ENCODE data around the gene C7.
"Not testable (repeated sequence)": the region's sequence is repeated elsewhere in the genome, so short reads cannot be mapped to it uniquely, and the experiment has no call there.

C7 gene

DNA sequence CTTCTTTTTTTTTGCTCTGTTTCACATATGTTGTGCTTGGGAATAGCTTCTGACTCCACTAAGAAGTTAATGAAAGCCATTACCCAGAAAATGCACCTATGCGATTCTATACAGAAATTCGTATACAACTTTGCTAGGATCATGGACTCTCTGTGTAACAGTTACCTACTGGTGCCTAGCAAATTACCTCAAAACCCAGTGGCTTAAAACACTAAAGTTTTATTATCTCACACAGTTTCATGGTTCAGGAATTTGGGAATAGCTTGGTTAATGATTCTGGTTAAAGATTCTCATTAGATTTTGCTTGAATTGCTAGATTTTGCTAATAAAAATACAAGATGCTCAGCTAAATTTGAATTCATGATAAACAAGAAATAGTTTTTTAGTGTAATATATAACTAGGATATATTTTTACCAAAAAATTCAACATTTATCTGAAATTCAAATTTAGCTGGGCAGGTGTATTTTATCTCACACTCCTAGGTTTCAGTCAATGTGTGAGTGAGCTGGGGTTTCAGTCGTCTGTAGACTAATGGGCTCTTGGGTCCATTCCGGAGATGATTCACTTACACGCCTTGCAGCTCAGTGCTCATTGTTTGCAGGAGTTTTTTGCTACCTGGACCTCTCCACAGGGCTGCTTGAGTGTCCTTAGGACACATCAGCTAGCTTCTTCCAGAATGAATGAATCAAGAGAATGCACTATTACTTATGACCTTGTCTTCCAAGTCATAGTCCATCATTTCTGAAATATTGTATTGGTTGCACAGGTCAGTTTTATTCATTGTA is 86.7 kb downstream of the C7 start:
- no peak for DNase-seq

- DNase-seq = no peak
Observed at GRCh38 chr5:40999142-40999541, 89.8 kb downstream of the C7 start.

- no peak for DNase-seq
Observed at GRCh38 chr5:40999966-41000365, 90.7 kb downstream of the C7 start.

DNA sequence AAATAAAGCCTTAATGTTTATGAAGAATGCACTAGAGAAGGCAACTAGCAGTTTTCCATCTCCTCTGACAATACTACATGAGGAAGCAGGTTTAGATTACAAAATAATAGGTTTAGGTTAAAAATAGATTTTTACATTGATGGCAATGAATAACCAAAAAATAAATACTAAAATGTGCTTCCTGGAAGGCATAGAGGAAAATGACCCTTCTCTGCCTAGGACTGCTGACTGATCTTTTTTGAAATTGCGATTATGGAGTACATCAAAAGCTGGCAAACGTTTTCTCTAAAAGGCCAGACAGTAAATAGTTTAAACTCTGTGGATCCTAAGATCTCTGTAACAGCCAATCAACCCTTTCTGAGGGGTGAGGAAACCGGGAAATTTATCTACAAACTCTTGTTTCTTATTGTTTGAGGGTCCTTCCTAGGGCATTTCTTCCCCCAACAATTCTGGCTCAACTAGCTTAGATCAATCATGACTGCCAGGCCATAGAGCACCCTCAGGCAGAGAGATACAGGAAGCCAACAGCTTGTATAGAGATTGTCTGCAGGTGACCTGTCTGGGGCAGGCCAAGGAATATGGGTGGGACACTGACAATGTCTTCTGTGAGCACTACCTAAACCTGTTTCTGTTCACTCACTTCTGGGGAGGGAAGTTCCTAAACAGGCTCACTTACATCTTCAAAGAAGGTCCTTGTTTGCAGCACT is 94.5 kb downstream of the C7 start:
- no peak for DNase-seq

- DNase-seq = no peak
Observed at GRCh38 chr5:41004931-41005330, 95.6 kb downstream of the C7 start.

DNA sequence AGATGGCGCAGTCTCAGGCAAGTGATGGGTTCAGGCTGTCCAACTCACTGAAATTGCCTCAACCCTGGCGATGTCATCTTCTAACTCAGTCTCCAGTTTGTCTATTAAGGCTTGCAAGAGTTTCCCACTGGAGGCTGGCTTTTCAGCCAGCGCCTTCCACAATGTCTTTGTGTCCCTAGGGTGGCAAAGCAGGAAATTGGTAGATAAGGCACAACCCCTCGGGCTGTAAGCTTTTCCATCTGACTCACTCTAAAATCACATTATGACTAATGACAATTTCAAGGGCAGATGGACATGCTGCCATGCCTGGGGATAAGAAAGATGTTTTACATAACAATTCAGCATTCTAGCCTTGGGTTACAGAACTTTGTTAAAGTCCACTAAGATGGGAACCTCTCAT is 99.9 kb downstream of the C7 start:
- no peak for DNase-seq

GRCh38 chr5:41010572-41010971 is 101.3 kb downstream of the C7 start:
- DNase-seq = no peak

DNA sequence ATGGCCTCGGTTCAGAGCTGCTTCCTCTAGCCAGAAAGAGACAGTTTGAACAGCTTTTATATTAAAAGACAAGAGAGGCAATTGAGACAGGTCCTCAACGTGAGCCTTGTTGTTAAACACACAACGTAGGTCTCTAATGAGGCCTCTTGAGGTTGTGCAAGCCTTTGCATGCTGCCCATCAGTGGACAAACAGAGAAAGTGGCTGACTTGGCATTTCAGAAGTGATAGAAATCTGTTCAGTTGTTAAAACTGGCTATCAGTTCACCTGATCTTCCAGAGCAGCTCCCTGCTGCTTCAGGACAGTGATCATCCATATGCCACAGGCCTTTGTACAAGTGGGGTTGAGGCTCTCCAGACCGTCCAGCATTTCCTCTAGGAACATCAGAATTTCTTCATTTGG is 103.0 kb downstream of the C7 start:
- DNase-seq = no peak

DNA sequence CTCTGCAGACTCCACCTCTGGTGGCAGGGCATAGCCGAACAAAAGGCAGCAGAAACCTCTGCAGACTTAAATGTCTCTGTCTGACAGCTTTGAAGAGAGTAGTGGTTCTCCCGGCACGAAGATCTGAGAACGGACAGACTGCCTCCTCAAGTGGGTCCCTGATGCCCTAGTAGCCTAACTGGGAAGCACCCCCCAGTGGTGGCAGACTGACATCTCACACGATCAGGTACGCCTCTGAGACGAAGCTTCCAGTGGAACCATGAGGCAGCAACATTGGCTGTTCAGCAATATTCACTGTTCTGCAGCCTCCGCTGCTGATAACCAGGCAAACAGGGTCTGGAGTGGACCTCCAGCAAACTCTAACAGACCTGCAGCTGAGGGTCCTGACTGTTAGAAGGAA is 113.3 kb downstream of the C7 start:
- not testable (repeated sequence) for DNase-seq
